Lower lobe of right lung (tissue), 2 donors: ENCODE data around the gene ZSWIM4. TPM values are rescaled to one million over a fixed set of nuclear protein-coding genes. Genes with fewer than 3 reads are reported as not detected.
A peak's percentile ranks its signal among the peaks of the same experiment; 100 is the strongest.

Source experiments
- ATAC-seq, 2 donors: fragments of 200-7000 bp; cut with Tn5 transposase; one replicate each; pipeline ENCODE4 v1.9.1; 2020 to 2022; ENCODE audit warnings: mild to moderate bottlenecking in 2 of 2, moderate library complexity in 2 of 2
- DNase-seq: peaks from one replicate; pipeline ENCODE4 v3.0.0-alpha.2; 2020
- H3K27ac ChIP-seq: fragments of 200-600 bp; one replicate; pipeline ENCODE4 v1.8.0; 2022
- H3K27me3 ChIP-seq: fragments of 200-600 bp; one replicate; pipeline ENCODE4 v1.8.0; 2022; ENCODE audit warnings: low read depth
- H3K36me3 ChIP-seq: fragments of 200-600 bp; one replicate; pipeline ENCODE4 v1.8.0; 2022; ENCODE audit warnings: mild to moderate bottlenecking
- H3K4me1 ChIP-seq: fragments of 200-600 bp; one replicate; pipeline ENCODE4 v1.8.0; 2022
- H3K4me3 ChIP-seq: fragments of 200-600 bp; one replicate; pipeline ENCODE4 v1.8.0; 2022; ENCODE audit warnings: mild to moderate bottlenecking
- H3K9me3 ChIP-seq: fragments of 200-600 bp; one replicate; pipeline ENCODE4 v1.8.0; 2022
- intact Hi-C: fragments of 100-400 bp; cut with DNase I; formaldehyde crosslinking; loops from one replicate; pipeline ENCODE4 v1.11.0; 2022
- microRNA-seq: library from miRNA; unstranded; fragments of <30 nt; microRNA quantifications from one replicate; pipeline ENCODE4 v1.2.0, GENCODE V29; 2020; ENCODE audit warnings: borderline number of aligned reads
- total RNA-seq: library from RNA; stranded (reverse); fragmentation: NEBNext Ultra II Directional; extraction: Animal tissue kit (Norgen Biotek cat#: 25700); gene quantifications from one replicate; pipeline ENCODE4 v1.2.1, GENCODE V29; 2021
- TF ChIP-seq, protein P1 (sequence below): fragments of 200-600 bp; IDR thresholded peaks from one replicate; pipeline ENCODE4 v1.8.0; 2022; ENCODE audit warnings: antibody characterized with exemption, mild to moderate bottlenecking
- donor health status: DM: no; HTN: yes; CAD: no; lungs with severe emphysema.

ZSWIM4 gene
- total RNA-seq, 1 donor from 2014 or later: 7.4 TPM

DNA sequence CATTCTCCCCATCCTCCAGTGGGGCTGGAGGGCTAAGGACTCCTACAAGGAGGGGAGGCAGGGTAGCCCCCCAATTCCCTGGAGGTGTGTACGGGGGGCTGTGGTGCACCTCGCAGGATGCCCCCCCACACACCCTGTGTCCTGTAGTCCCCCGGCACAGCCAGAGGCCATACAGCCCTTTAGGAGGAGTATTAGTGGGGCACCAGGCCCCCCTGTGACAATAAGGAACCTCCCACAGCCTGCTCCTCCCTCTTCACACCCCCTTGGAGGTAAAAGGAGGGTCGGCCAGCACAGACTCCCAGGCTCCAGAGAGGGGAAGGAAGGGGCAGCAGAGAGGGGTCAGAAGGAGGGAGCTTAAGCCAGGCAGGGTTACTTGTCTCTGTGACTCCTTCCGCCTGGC lies 81.6 kb downstream of the ZSWIM4 start, which contains the start of gene NANOS3:
Gene NANOS3 (plus strand): TSS at position 301 of the 400 bp plus-strand sequence. CDS start 115 bp downstream, outside the sequence.
- H3K27me3 ChIP-seq: no peaks in the 10 kb centered on the region

DNA sequence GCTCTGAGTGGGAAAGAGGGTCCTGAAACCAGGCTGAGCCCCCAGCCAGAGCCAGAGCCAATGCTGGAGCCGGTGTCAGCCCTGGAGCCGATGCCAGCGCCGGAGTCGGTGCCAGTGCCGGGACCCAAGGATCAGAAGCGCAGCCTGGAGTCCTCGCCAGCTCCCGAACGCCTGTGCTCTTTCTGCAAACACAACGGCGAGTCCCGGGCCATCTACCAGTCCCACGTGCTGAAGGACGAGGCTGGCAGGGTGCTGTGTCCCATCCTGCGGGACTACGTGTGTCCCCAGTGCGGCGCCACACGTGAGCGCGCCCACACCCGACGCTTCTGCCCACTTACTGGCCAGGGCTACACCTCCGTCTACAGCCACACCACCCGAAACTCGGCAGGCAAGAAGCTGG lies 82.1 kb downstream of the ZSWIM4 start:
- Histone ChIP-seq H3K27ac (no peak overlapping the region), H3K4me3 (no peak overlapping the region), H3K9me3 (no peaks in the 10 kb centered on the region), H3K36me3 (no peaks in the 10 kb centered on the region), H3K4me1 (peaks cover 25% of the 10 kb centered on the region), H3K27me3 (no peaks in the 10 kb centered on the region)
- intact Hi-C loops: no loop called here
- ATAC-seq (no peak), DNase-seq (no peak)
- TF ChIP-seq, protein P1, sequence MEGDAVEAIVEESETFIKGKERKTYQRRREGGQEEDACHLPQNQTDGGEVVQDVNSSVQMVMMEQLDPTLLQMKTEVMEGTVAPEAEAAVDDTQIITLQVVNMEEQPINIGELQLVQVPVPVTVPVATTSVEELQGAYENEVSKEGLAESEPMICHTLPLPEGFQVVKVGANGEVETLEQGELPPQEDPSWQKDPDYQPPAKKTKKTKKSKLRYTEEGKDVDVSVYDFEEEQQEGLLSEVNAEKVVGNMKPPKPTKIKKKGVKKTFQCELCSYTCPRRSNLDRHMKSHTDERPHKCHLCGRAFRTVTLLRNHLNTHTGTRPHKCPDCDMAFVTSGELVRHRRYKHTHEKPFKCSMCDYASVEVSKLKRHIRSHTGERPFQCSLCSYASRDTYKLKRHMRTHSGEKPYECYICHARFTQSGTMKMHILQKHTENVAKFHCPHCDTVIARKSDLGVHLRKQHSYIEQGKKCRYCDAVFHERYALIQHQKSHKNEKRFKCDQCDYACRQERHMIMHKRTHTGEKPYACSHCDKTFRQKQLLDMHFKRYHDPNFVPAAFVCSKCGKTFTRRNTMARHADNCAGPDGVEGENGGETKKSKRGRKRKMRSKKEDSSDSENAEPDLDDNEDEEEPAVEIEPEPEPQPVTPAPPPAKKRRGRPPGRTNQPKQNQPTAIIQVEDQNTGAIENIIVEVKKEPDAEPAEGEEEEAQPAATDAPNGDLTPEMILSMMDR: no peak

More for the DNA sequence above, 81.6 kb downstream of the ZSWIM4 start, which contains the start of gene NANOS3:
- Histone ChIP-seq H3K27ac (no peak within 1 kb of the TSS), H3K4me1 (peaks cover 23% of the 10 kb centered on the region), H3K36me3 (no peaks in the 10 kb centered on the region), H3K4me3 (no peak within 1 kb of the TSS), H3K9me3 (no peaks in the 10 kb centered on the region)
- no peak for ATAC-seq
- intact Hi-C loops: no loop called here
- TF ChIP-seq, protein P1: no peak
- DNase-seq: no peak

DNA sequence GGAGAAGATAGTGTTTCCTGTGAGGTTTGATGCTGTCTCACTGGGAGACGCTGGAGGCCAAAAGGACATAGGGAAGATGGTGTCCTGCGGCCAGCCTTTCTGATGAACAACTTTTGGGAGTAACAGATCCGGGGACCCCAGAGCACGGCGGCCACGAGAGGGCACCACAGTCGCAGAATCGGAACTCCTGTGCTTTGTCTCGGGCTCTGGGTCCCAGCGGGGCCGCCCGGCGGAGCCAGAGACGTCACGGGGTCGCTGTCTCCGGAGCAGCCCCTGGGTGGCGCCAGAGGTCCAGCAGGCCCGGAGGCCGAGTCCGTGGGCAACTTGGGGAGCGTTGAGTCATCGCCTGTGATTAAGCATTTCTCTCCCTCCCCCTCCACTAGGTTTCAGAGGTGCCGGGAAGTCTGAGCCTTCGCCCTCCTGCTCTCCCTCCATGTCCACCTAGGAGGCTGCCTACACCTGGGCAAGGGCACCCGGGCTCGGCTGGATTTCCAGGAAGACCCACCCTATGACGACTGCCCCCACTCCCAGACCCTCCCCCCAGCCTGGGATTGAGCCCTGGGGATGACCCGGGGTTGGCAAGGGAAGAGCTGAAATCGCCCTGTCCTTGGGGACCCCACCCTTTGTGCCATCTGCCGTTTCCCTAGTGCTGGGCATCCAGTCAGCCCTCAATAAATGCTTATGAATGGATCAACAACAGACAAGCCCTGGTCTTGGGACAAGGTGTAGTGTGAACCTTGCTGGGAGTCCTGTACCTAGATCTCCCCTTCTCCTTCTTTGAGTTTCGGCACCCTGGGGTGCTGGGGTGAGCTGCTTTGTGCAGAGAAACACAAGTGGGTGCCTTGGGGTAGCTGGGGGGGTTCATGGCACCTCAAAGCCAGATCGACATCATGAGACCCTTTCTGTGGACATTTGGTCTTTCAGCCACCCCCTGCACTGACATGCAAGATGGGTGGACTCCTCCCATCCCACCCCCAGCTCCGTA lies 85.1 kb downstream of the ZSWIM4 start:
- H3K4me3 ChIP-seq: peak overlapping the region; percentile 27
- no peaks in the 10 kb centered on the region for H3K36me3 ChIP-seq
- H3K27ac ChIP-seq: peak overlapping the region; percentile 66
- peak; percentile 97 to 98 for ATAC-seq
- peaks cover 25% of the 10 kb centered on the region for H3K4me1 ChIP-seq
- DNase-seq: peak; percentile 99
- H3K9me3 ChIP-seq: no peaks in the 10 kb centered on the region
- H3K27me3 ChIP-seq: no peaks in the 10 kb centered on the region
- TF ChIP-seq, protein P1: peak; percentile 99
- intact Hi-C loops: no loop called here

DNA sequence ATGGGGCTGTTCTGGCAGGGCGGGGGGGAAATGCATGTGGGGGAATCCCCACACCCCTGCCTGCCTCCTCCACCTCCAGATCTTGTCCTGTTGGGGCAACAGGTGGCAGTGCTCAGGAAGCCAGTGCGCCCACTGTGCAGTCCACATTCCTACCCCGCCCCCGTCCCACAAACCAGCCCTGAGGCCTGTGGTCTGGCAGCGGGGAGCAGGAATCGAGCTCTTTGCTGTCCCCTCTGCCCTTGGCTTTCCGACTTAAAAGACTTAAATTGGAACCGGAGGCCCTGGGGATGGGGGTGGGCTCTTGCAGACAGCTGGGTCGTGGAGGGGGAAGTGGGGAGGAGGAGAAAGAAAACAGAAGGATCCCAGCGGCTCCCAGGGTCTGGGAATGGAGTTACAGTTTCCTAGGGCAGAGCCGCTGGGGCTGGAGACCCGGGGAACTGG lies 86.0 kb downstream of the ZSWIM4 start:
- Histone ChIP-seq H3K27me3 (no peaks in the 10 kb centered on the region), H3K4me3 (no peak overlapping the region), H3K36me3 (no peaks in the 10 kb centered on the region), H3K4me1 (peaks cover 25% of the 10 kb centered on the region), H3K27ac (peak overlapping the region; percentile 46), H3K9me3 (no peaks in the 10 kb centered on the region)
- ATAC-seq: no peak
- no peak for DNase-seq
- TF ChIP-seq, protein P1: no peak
- intact Hi-C loops: no loop called here

Small RNA genes within 50 kb of the gene (microRNA-seq; reads per million reads assigned to microRNA genes)
- gene MIR181C: 375 reads per million, percentile 71 among the genes with 10 or more reads in this experiment
- 138 reads per million, percentile 57 among the genes with 10 or more reads in this experiment for gene MIR181D

Other genes with a start within 250 kb of the ZSWIM4 start
- gene MRI1, start 30.9 kb upstream of the ZSWIM4 start, total RNA-seq: 30.4 TPM
- 68.0 TPM for gene C19orf53, start 21.0 kb upstream of the ZSWIM4 start, total RNA-seq
- gene NANOS3, start 81.7 kb downstream of the ZSWIM4 start, total RNA-seq: 0.68 TPM
- gene BRME1, start 110.7 kb downstream of the ZSWIM4 start, total RNA-seq: 2.0 TPM
- gene CC2D1A, start 110.8 kb downstream of the ZSWIM4 start, total RNA-seq: 32.4 TPM
- 2.7 TPM for gene PODNL1, start 143.0 kb downstream of the ZSWIM4 start, total RNA-seq
- 28.4 TPM for gene DCAF15, start 157.1 kb downstream of the ZSWIM4 start, total RNA-seq
- gene RFX1, start 210.9 kb downstream of the ZSWIM4 start, total RNA-seq: 17.8 TPM
- gene RLN3, start 232.7 kb downstream of the ZSWIM4 start, total RNA-seq: not detected
- 20.4 TPM for gene IL27RA, start 236.3 kb downstream of the ZSWIM4 start, total RNA-seq